IPS DF 6.9 (cell line): ENCODE measurements around the gene CXCR6.

Experiments used
- DNase-seq: peaks from one replicate; pipeline ENCODE4 v3.0.0-alpha.2; 2013; ENCODE audit warnings: low read depth, low spot score
- H3K27ac ChIP-seq: one replicate; pipeline ENCODE4 v1.5.1; 2013; ENCODE audit warnings: low read length, control low read depth
- H3K27me3 ChIP-seq: 2 replicates; pipeline ENCODE4 v1.6.1; 2013; ENCODE audit warnings: mild to moderate bottlenecking, low read length; ENCODE audit not compliant: control insufficient read depth, insufficient read depth
- H3K36me3 ChIP-seq: 2 replicates; pipeline ENCODE4 v1.6.1; 2013; ENCODE audit warnings: low read length; ENCODE audit not compliant: control insufficient read depth, insufficient read depth
- H3K4me1 ChIP-seq: 2 replicates; pipeline ENCODE4 v1.6.1; 2013; ENCODE audit warnings: low read length; ENCODE audit not compliant: control insufficient read depth, insufficient read depth
- H3K4me3 ChIP-seq: 2 replicates; pipeline ENCODE4 v1.5.1; 2013; ENCODE audit warnings: mild to moderate bottlenecking, low read length
- H3K9me3 ChIP-seq: 2 replicates; pipeline ENCODE4 v1.6.1; 2013; ENCODE audit warnings: low read length, inconsistent platforms; ENCODE audit not compliant: control insufficient read depth, insufficient read depth
- WGBS: extraction: QIAGEN DNeasy Blood & Tissue Kit; methylation state at CpG from one replicate; pipeline ENCODE4 v1.1.7; 2013; ENCODE audit warnings: mixed read lengths, missing lambda C conversion rate; ENCODE audit not compliant: insufficient read length, insufficient coverage; 5-methylcytosine and 5-hydroxymethylcytosine counted together

CXCR6 gene

DNA sequence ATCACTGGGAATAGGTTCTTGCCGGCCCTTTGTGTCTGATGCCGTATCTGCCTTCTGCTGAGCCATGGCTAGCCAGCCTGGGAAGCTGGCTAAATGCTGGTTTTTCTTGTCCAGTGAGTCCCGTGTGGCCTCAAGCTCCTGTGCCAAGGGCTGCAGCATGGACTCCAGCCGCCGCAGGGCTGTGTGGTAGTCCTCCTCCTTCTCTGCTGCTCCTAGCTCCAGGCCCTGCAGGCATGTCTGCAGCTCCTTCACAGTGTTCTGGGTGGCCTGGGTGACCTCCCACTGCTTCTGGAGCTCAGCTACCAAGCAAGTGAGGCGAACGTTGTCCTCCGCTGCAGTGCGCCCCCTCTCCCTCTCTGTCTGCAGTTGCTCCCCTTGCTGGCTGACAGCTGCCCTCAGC, 24.9 kb downstream of the CXCR6 start:
- Histone ChIP-seq H3K27ac (no peak overlapping the region), H3K27me3 (no peaks in the 10 kb centered on the region), H3K36me3 (peaks cover 41% of the 10 kb centered on the region), H3K4me1 (no peaks in the 10 kb centered on the region), H3K9me3 (no peaks in the 10 kb centered on the region), H3K4me3 (no peak overlapping the region)
- no CpG with 5 or more reads among the region's 9 CpGs for WGBS
- DNase-seq: no peak

DNA sequence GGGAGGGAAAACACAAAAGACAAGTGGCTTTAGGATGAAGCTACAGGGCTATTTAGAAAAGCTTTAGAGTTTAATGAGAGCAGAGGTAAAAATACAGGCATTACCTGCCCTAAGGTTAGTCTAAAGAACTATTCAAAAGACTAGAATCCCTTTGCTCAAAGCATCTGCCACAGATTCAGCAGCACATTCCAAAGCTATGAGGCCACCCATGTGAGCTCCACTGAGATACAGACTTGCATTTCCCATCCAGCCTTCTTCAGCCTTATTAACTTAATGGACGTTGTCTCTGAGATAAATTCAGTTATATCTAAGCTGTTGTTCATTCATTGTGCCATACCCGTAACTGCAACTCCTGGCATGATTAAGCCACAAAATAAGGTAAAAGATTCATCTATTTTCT, 25.4 kb downstream of the CXCR6 start:
- Histone ChIP-seq H3K36me3 (peaks cover 40% of the 10 kb centered on the region), H3K27me3 (no peaks in the 10 kb centered on the region), H3K4me1 (no peaks in the 10 kb centered on the region), H3K9me3 (no peaks in the 10 kb centered on the region), H3K4me3 (no peak overlapping the region), H3K27ac (no peak overlapping the region)
- DNase-seq: no peak
- WGBS: no CpG with 5 or more reads among the region's 2 CpGs

GRCh38 chr3:45969116-45969515, 25.9 kb downstream of the CXCR6 start:
- Histone ChIP-seq H3K4me3 (no peak overlapping the region), H3K27ac (no peak overlapping the region), H3K9me3 (no peaks in the 10 kb centered on the region), H3K36me3 (peaks cover 39% of the 10 kb centered on the region), H3K4me1 (no peaks in the 10 kb centered on the region), H3K27me3 (no peaks in the 10 kb centered on the region)
- no CpG with 5 or more reads among the region's 3 CpGs for WGBS
- DNase-seq: no peak

DNA sequence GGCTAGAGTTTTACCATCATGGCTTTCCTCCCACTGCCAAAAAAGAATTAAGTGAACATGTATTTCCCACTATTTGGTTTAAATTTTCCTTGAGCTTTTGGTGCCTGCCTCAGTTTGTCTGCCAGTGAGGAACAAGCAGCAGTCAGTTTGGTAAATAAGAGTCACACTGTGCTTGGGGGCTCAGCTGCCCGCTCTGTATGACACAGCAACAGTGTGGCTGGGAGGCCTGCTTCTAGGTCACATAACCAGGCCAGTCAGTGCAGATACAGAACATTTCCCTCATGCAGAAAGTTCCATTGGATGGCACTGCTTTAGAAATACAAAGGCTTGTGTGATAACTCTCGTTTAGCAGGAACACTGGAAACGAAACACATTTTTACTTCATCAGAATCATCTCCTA, 26.7 kb downstream of the CXCR6 start:
- Histone ChIP-seq H3K4me1 (no peaks in the 10 kb centered on the region), H3K4me3 (no peak overlapping the region), H3K9me3 (no peaks in the 10 kb centered on the region), H3K36me3 (peaks cover 33% of the 10 kb centered on the region), H3K27ac (no peak overlapping the region), H3K27me3 (no peaks in the 10 kb centered on the region)
- no CpG with 5 or more reads among the region's 3 CpGs for WGBS
- DNase-seq: no peak

DNA sequence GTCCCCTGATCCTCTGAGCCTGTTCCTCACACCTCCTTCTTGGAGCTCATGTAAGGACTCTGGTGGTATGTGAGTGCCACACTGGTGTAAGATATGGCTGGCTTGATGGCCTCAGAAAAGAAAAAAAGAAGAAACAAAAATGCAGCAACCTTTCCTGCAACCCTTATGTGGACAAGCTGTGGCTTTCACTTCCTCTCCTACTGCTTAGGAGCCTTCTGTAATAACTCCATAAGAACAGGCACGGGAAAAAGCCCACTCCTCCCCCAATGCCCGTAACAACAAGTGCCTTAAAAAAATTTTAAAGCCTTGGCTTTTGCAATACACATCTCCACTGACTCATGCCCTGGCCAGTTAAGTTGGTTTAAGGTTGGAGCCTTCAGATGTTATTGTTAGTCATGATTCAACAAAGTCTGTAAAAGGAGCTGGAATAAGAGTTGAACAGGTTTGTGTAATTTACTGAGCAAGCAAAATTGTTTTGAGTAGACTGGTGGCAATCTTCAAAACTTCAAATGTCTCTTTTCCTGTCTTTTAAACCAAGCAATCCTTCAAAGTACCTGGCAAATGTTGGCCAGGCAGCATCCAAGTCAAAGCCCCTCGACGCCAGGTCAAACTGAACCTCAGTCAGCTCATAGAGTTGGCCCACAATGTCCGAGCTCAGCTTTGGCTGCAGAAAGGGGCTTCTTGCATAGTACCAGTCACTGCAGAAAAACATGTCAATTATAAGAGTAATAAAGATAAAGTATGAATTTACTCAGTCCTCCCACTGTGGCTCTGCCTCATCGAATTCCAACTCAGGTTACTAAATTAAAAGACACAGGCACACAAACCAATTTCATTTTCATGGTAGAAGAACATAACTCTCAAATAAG, 29.5 kb downstream of the CXCR6 start:
- H3K36me3 ChIP-seq: peaks cover 22% of the 10 kb centered on the region
- no peak for DNase-seq
- no peak overlapping the region for H3K27ac ChIP-seq
- H3K4me3 ChIP-seq: no peak overlapping the region
- no peaks in the 10 kb centered on the region for H3K9me3 ChIP-seq
- WGBS: no CpG with 5 or more reads among the region's 6 CpGs
- no peaks in the 10 kb centered on the region for H3K4me1 ChIP-seq
- H3K27me3 ChIP-seq: no peaks in the 10 kb centered on the region

GRCh38 chr3:45974686-45975085, 31.4 kb downstream of the CXCR6 start:
- Histone ChIP-seq H3K9me3 (no peaks in the 10 kb centered on the region), H3K36me3 (peaks cover 22% of the 10 kb centered on the region; the same call in 1 of the 2 replicates), H3K4me1 (no peaks in the 10 kb centered on the region), H3K27ac (no peak overlapping the region), H3K4me3 (no peak overlapping the region), H3K27me3 (no peaks in the 10 kb centered on the region)
- no peak for DNase-seq
- WGBS: no CpG with 5 or more reads among the region's 4 CpGs

GRCh38 chr3:45975686-45976085, 32.4 kb downstream of the CXCR6 start:
- H3K4me3 ChIP-seq: no peak overlapping the region
- no peak for DNase-seq
- no peaks in the 10 kb centered on the region for H3K9me3 ChIP-seq
- no peaks in the 10 kb centered on the region for H3K4me1 ChIP-seq
- no peaks in the 10 kb centered on the region for H3K27me3 ChIP-seq
- WGBS: no CpG with 5 or more reads among the region's 5 CpGs
- no peak overlapping the region for H3K27ac ChIP-seq
- peaks cover 22% of the 10 kb centered on the region; the same call in 1 of the 2 replicates for H3K36me3 ChIP-seq

- Histone ChIP-seq H3K9me3 (no peaks in the 10 kb centered on the region), H3K27ac (no peak overlapping the region), H3K4me1 (no peaks in the 10 kb centered on the region), H3K36me3 (peaks cover 22% of the 10 kb centered on the region; the same call in 1 of the 2 replicates), H3K27me3 (no peaks in the 10 kb centered on the region), H3K4me3 (no peak overlapping the region)
- no CpG with 5 or more reads among the region's 6 CpGs for WGBS
- no peak for DNase-seq
These were observed 33.2 kb downstream of the CXCR6 start for GRCh38 chr3:45976191-45977091.

DNA sequence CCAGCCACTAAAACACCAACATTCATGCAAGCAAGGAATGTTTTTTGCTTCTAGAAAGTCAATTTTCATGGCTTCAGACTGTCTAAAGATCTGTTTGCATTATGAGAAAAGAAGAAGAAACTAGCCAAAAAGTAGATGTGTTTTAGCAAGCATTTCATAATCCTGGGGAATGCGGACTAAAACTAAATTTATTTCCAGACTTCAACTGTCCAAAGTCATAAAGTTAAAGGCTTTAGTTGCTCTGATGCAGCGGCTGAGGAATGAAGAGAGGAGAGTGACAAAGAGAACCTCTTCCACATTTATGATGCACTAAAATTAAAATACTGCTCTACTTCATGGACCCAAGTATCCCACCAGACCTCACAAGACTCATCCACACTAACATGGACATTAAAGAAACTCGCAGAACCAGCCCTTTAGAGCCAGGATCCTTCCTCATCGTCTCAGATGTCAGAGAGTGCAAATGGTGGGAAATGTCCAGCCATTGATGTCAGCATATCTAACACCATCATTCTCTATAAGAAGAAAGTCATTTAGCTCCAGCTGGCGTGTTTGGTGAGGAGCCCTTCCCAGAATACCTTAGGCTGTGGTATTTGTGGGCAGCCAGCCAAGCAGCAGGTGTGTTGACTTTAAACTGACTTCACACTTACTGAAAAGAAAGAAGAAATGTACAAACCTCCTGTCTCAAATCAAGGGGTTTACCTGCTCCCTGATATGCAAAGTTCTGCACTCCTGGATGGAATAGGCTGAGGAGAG, 34.9 kb downstream of the CXCR6 start:
- DNase-seq: no peak
- Histone ChIP-seq H3K27me3 (no peaks in the 10 kb centered on the region), H3K4me3 (no peak overlapping the region), H3K4me1 (no peaks in the 10 kb centered on the region), H3K36me3 (peaks cover 25% of the 10 kb centered on the region; the same call in 1 of the 2 replicates), H3K27ac (no peak overlapping the region), H3K9me3 (no peaks in the 10 kb centered on the region)
- WGBS: no CpG with 5 or more reads among the region's 5 CpGs

DNA sequence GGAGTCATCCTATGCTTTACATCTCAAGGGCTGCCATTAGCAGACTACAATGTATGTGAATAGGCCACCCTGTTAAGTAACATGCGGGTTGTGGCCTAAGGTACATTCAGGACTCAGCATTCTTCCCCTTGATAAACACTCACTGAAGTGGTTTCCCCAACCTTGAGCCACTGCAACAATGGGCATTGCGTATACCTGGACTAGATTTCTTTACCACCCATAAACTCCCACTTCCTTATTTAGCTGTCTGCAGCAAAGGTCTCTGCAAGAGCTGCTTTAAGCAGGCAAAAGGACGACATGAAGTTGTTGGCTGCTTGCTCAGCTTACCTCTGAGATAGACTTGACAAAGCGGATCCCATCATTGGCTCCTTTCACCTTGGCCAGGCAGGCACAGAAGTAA, 36.1 kb downstream of the CXCR6 start:
- H3K36me3 ChIP-seq: peaks cover 29% of the 10 kb centered on the region; the same call in 1 of the 2 replicates
- WGBS: no CpG with 5 or more reads among the region's 4 CpGs
- H3K27me3 ChIP-seq: no peaks in the 10 kb centered on the region
- H3K27ac ChIP-seq: no peak overlapping the region
- H3K9me3 ChIP-seq: no peaks in the 10 kb centered on the region
- no peaks in the 10 kb centered on the region for H3K4me1 ChIP-seq
- no peak overlapping the region for H3K4me3 ChIP-seq
- DNase-seq: no peak
